ENCODE results near the gene TNFAIP6. TPM values are rescaled to one million over a fixed set of nuclear protein-coding genes. Genes with fewer than 3 reads are reported as not detected.
A peak's percentile ranks its signal among the peaks of the same experiment; 100 is the strongest.

The TNFAIP6 gene
- total and polyA plus RNA-seq, 7 donors = 0.26 to 1.7 (median 1.1) TPM

DNA sequence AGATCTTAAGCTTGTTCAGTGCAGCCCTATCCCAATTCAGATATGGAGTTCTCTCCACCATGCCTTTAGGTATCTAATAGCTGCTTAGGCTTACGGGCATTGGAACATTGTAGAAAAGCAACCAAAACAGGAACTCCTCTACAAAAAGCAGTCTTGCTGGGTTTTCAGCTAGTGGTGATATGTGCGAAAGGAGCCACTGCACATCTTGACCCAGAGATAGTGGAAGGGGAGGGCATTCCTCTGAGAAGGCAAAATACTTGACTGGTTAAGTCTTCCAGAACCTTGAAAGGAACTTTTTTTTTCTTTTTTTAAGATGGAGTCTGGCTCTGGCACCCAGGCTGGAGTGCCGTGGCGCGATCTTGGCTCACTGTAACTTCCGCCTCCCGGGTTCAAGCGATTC, 2.6 kb upstream of the TNFAIP6 start:
- intact Hi-C loops (cut with DNase I) = no loop called here
- WGBS, 3 donors = 93 to 98% (median 97%) methylated on average over 8 of the region's 8 CpGs
- TF ChIP-seq, protein P1, sequence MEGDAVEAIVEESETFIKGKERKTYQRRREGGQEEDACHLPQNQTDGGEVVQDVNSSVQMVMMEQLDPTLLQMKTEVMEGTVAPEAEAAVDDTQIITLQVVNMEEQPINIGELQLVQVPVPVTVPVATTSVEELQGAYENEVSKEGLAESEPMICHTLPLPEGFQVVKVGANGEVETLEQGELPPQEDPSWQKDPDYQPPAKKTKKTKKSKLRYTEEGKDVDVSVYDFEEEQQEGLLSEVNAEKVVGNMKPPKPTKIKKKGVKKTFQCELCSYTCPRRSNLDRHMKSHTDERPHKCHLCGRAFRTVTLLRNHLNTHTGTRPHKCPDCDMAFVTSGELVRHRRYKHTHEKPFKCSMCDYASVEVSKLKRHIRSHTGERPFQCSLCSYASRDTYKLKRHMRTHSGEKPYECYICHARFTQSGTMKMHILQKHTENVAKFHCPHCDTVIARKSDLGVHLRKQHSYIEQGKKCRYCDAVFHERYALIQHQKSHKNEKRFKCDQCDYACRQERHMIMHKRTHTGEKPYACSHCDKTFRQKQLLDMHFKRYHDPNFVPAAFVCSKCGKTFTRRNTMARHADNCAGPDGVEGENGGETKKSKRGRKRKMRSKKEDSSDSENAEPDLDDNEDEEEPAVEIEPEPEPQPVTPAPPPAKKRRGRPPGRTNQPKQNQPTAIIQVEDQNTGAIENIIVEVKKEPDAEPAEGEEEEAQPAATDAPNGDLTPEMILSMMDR (IDR thresholded peaks at IDR 0.05) = no peak
- Histone ChIP-seq H3K4me3 (no peak overlapping the region), H3K27ac (no peak overlapping the region), H3K36me3 (ENCODE audit: insufficient read depth in 1 of 2, low read depth in 1 of 2) (no peaks in the 10 kb centered on the region), H3K9me3 (no peaks in the 10 kb centered on the region), H3K27me3 (ENCODE audit: insufficient read depth in 3 of 3, low read length in 2 of 3) (no peaks in the 10 kb centered on the region), H3K4me1 (no peaks in the 10 kb centered on the region)
- no peak for DNase-seq
- no peak for ATAC-seq

DNA sequence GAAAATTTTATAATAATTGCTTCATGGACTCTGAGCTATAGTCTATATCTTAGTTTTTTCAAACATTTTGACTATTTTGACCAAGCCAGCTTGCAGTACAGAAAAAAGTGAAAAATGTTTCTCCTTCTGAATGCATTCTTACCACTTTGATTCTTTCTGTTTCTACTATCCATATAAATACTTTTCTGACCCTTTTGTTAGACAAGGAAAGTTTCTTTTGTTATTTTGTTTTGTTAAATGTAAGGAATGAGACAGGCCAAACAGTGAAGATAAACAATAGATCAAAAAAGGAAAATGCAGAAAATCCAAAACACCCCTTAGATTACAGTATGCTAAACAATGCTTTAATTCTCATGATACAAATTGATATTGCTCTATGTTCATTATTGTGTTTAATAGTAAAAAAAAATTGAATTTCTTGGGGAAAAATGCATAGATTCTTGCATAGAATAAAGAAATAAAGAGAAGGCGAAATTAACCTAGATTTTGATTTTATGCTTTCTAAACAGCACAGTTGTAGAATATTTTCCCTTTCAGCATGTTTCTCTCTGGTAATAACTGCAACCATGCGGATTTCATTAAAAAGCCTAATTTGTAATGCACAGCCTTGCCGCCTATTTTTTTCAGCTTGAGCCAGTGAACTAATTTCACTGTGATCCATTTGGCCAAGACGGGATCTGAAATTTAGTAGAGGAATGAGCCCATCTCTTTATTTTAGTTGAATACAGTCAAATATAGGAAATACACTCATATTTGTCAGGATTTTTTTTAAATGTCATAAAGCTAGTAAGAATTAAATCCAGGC, 976 bp downstream of the TNFAIP6 start:
- H3K4me3 ChIP-seq = peak overlapping the region; percentile 15
- H3K27ac ChIP-seq = no peak overlapping the region
- WGBS, 3 donors = 54 to 66% (median 56%) methylated on average over 4 of the region's 4 CpGs

GRCh38 chr2:151359768-151360461, 2.5 kb downstream of the TNFAIP6 start:
- H3K27me3 ChIP-seq (ENCODE audit: insufficient read depth in 3 of 3, low read length in 2 of 3) = no peaks in the 10 kb centered on the region
- intact Hi-C loops (cut with DNase I) = no loop called here
- TF ChIP-seq, protein P1 (IDR thresholded peaks at IDR 0.05) = no peak
- WGBS, 3 donors = 89 to 98% (median 92%) methylated on average over 4 of the region's 4 CpGs
- H3K36me3 ChIP-seq (ENCODE audit: insufficient read depth in 1 of 2, low read depth in 1 of 2) = no peaks in the 10 kb centered on the region
- no peaks in the 10 kb centered on the region for H3K9me3 ChIP-seq
- DNase-seq (no peak), ATAC-seq (no peak)
- no peak overlapping the region for H3K4me3 ChIP-seq
- H3K27ac ChIP-seq = no peak overlapping the region
- no peaks in the 10 kb centered on the region for H3K4me1 ChIP-seq

More for the DNA sequence above, 976 bp downstream of the TNFAIP6 start:
- DNase-seq = no peak
- TF ChIP-seq, protein P1 (IDR thresholded peaks at IDR 0.05) = no peak
- Histone ChIP-seq H3K27me3 (ENCODE audit: insufficient read depth in 3 of 3, low read length in 2 of 3) (no peaks in the 10 kb centered on the region), H3K36me3 (ENCODE audit: insufficient read depth in 1 of 2, low read depth in 1 of 2) (no peaks in the 10 kb centered on the region), H3K9me3 (no peaks in the 10 kb centered on the region), H3K4me1 (no peaks in the 10 kb centered on the region)
- no peak for ATAC-seq
- intact Hi-C loops (cut with DNase I) = no loop called here

DNA sequence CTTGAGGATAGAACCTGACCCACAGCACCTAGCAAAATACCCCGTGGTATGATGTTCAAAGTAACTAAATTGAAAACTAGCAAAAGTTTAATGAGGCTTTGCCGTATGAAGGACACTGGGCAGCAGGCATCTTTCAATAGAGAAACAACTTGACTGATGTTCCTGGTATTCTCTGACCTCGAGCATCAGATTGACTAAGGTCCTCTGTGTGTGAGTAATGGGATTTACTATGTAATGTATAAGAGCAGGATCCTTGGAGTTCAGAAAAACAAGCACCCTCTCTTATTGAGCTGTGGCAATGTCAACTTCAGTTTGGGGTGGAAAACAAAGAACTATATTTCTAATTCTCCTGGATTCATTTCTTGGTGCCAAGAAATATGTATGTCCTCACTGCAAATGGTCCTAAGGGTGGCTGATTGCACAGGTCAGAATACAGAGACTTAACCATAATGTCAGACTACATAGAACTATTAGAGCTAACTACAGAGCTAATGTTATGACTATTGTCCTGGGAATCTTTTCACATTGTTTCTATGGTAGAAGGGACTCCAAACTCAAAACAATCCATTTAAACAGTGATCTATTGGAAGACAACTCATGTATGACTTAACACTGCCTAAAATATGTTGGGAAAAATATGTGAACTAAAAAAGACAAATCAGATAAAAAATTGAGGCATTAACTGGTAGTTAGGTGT, 4.4 kb downstream of the TNFAIP6 start:
- H3K4me1 ChIP-seq = no peaks in the 10 kb centered on the region
- TF ChIP-seq, protein P1 (IDR thresholded peaks at IDR 0.05) = no peak
- intact Hi-C loops (cut with DNase I) = no loop called here
- H3K36me3 ChIP-seq (ENCODE audit: insufficient read depth in 1 of 2, low read depth in 1 of 2) = no peaks in the 10 kb centered on the region
- H3K27me3 ChIP-seq (ENCODE audit: insufficient read depth in 3 of 3, low read length in 2 of 3) = no peaks in the 10 kb centered on the region
- no peak overlapping the region for H3K27ac ChIP-seq
- no peak overlapping the region for H3K4me3 ChIP-seq
- H3K9me3 ChIP-seq = no peaks in the 10 kb centered on the region
- no peak for DNase-seq
- 73 to 88% (median 83%) methylated on average over 3 of the region's 3 CpGs for whole genome bisulfite sequencing, 3 donors
- ATAC-seq = no peak

All from psoas muscle (tissue), 8 donors.